Astrocyte of the spinal cord (primary cell): Measurements from ENCODE around the gene OR2W1.

Experiments
- DNase-seq: peaks from one replicate; pipeline ENCODE4 v3.0.0; 2011; ENCODE audit warnings: low read depth, low spot score
- H3K4me3 ChIP-seq: 2 replicates; pipeline ENCODE4 v1.5.1; 2011; ENCODE audit warnings: low read depth, mild to moderate bottlenecking, low read length, moderate library complexity
- in situ Hi-C: cut with HindIII; loops from 2 replicates; pipeline ENCODE4 v1.10.0; 2017; ENCODE audit warnings: low sequenced_read_pairs
- TF ChIP-seq, protein P1 (sequence below): IDR thresholded peaks from 2 replicates; pipeline ENCODE4 v1.5.1; 2012; ENCODE audit warnings: low read depth, mild to moderate bottlenecking, low read length, inconsistent platforms

The OR2W1 gene

GRCh38 chr6:29019629-29020028, 25.3 kb downstream of the OR2W1 start:
- DNase-seq = no peak
- TF ChIP-seq, protein P1, sequence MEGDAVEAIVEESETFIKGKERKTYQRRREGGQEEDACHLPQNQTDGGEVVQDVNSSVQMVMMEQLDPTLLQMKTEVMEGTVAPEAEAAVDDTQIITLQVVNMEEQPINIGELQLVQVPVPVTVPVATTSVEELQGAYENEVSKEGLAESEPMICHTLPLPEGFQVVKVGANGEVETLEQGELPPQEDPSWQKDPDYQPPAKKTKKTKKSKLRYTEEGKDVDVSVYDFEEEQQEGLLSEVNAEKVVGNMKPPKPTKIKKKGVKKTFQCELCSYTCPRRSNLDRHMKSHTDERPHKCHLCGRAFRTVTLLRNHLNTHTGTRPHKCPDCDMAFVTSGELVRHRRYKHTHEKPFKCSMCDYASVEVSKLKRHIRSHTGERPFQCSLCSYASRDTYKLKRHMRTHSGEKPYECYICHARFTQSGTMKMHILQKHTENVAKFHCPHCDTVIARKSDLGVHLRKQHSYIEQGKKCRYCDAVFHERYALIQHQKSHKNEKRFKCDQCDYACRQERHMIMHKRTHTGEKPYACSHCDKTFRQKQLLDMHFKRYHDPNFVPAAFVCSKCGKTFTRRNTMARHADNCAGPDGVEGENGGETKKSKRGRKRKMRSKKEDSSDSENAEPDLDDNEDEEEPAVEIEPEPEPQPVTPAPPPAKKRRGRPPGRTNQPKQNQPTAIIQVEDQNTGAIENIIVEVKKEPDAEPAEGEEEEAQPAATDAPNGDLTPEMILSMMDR = no peak
- H3K4me3 ChIP-seq = no peak overlapping the region
- in situ Hi-C loops = no loop called here

- in situ Hi-C loops = no loop called here
- H3K4me3 ChIP-seq = no peak overlapping the region
- DNase-seq = no peak
- TF ChIP-seq, protein P1 = no peak
These were observed 27.6 kb downstream of the OR2W1 start for GRCh38 chr6:29017428-29017802.

DNA sequence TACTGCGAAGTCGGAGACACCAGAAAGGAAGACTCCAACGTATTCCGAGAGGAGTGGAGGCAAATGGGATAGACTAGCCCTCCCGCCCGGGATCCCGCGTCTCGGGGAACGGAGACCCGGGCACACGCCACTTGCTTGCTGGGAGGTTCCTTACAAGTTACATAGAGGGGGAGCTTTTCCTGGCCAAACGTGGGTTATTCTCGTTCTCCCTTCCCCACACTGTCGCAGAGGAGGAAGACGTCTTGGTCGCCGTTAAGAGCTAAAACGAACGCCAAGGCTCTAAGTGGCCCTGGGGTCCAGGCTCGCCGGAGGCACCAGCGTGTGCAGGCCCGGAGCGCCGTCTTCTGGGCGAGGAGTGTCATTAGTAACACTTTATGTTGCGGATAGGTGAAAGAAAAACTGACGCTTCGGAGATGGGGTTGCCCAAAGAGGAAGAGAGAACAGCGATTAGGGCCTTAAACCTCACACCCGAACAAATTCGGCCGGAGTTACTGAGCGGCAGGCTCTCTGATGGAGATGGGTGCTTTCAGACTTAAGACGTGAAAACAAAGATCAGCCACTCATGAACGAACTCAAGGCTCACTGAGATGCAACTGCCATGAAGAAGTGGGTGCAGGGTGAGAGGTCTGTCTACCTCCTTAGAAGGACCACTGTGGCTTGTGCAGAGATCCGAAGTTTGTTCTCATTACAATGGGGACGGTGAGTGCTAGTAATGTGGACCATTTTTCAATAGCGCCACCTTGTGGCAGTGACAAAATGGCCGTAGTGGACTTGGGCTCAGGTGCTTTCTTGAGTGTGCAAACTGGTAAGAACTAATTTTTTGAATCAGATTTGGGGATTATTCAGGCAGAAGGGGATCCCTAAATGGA, 28.2 kb downstream of the OR2W1 start:
- TF ChIP-seq, protein P1 = peak; percentile 86
- in situ Hi-C loops = no loop called here
- peak; percentile 84 for DNase-seq
- H3K4me3 ChIP-seq = peak overlapping the region; percentile 53

DNA sequence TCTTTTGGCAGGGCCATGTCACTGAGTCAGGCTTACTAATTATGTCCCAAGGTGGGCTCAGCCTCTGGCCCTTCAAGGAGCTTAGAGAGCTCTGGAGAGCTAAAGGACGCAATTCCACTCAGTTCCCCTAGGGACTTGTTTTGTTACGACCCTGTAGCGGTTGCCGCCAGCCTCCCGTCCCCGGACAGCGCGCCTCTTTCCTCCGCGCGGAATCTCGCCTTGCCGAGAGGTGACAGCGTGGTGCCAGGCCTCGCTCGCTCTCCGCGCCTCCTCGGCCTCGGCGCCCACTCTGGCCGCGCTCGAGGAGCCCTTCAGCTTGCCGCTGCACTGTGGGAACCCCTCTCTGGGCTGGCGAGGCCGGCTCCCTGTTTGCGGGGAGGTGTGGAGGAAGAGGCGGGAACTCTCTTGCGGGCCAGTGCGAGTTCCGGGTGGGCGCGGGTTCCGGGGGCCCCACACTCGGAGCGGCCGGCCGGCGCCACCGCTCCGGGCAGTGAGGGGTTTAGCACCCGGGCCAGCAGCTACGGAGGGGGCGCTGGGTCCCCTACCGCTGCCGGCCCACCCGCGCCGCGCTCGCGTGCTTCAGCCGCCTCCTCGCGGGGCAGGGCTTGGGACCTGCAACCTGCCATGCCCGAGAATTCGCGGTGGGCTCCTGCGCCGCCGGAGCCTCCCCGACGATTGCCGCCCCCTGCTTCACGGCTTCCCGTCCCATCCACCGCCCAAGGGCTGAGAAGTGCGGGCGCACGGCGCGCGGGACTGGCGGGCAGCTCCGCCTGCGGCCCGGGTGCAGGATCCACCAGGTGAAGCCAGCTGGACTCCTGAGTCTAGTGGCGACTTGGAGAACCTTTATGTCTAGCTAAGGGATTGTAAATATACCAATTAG, 30.0 kb downstream of the OR2W1 start:
- TF ChIP-seq, protein P1 = no peak
- no peak for DNase-seq
- in situ Hi-C loops = no loop called here
- peak overlapping the region; percentile 26 for H3K4me3 ChIP-seq

- TF ChIP-seq, protein P1 = no peak
- in situ Hi-C loops = no loop called here
- peak; percentile 64 for DNase-seq
- H3K4me3 ChIP-seq = peak overlapping the region; percentile 56
These were observed 33.7 kb downstream of the OR2W1 start for GRCh38 chr6:29011276-29011734.

DNA sequence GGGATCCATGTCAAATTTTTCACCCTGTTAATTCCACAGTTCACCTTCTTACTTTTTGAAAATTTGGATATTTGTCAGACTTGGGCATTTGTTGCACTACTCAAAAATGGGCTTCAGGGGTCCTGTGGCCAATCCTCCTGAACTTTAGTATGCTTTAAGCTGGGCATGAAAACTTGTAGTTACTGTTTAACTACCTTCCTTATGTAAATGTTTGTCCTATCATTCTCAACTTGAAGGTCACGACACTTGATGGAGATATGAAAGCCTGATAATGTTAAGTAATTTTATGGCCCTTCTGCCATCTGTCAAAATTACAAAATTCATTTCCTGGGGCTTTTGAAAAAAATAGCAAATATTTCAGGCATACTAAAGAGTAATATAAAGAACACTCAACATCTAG, 35.6 kb downstream of the OR2W1 start:
- H3K4me3 ChIP-seq = no peak overlapping the region
- in situ Hi-C loops = no loop called here
- DNase-seq = no peak
- TF ChIP-seq, protein P1 = no peak
